GM23338 (cell line): Measurements from ENCODE around the gene PPP1R3D. TPM values are rescaled to one million over a fixed set of nuclear protein-coding genes. Genes with fewer than 3 reads are reported as not detected.

Experiments used
- ATAC-seq: fragments of 200-7000 bp; cut with Tn5 transposase; 3 replicates; pipeline ENCODE4 v1.9.1; 2020
- DNase-seq: peaks from one replicate; pipeline ENCODE4 v3.0.0-alpha.2; 2015; ENCODE audit warnings: low spot score
- H2AFZ ChIP-seq: fragments of 200-600 bp; sonication (generic); 2 replicates; pipeline ENCODE4 v1.8.0; 2016; ENCODE audit warnings: antibody characterized with exemption, mild to moderate bottlenecking, moderate library complexity
- H3F3A ChIP-seq: fragments of 200-600 bp; sonication (generic); replicated peaks from 2 replicates; pipeline ENCODE4 v1.8.0; 2017; ENCODE audit warnings: antibody characterized with exemption, mixed run types, low read depth
- H3K27ac ChIP-seq: fragments of 200-600 bp; sonication (generic); 2 replicates; pipeline ENCODE4 v1.6.1; 2016; ENCODE audit warnings: low read depth
- H3K27me3 ChIP-seq: fragments of 200-600 bp; sonication (generic); 2 replicates; pipeline ENCODE4 v1.8.0; 2016; ENCODE audit warnings: mild to moderate bottlenecking, mixed run types, moderate library complexity; ENCODE audit not compliant: insufficient read depth
- H3K36me3 ChIP-seq: fragments of 200-600 bp; sonication (generic); 2 replicates; pipeline ENCODE4 v1.8.0; 2016; ENCODE audit warnings: mild to moderate bottlenecking; ENCODE audit not compliant: insufficient read depth
- H3K4me1 ChIP-seq: fragments of 200-600 bp; sonication (generic); 2 replicates; pipeline ENCODE4 v1.8.0; 2016; ENCODE audit warnings: mild to moderate bottlenecking, moderate library complexity; ENCODE audit not compliant: insufficient read depth
- H3K4me2 ChIP-seq: fragments of 200-600 bp; sonication (generic); 2 replicates; pipeline ENCODE4 v1.7.1; 2017; ENCODE audit warnings: mixed run types
- H3K4me3 ChIP-seq: fragments of 200-600 bp; sonication (generic); 2 replicates; pipeline ENCODE4 v1.6.1; 2016; ENCODE audit warnings: mixed run types
- H3K79me2 ChIP-seq: fragments of 200-600 bp; sonication (generic); replicated peaks from 2 replicates; pipeline ENCODE4 v1.8.0; 2017; ENCODE audit warnings: mild to moderate bottlenecking; ENCODE audit not compliant: insufficient read depth
- H3K9me2 ChIP-seq: fragments of 200-600 bp; sonication (generic); 2 replicates; pipeline ENCODE4 v1.8.0; 2017; ENCODE audit not compliant: insufficient read depth
- H4K20me1 ChIP-seq: fragments of 200-600 bp; sonication (generic); replicated peaks from 2 replicates; pipeline ENCODE4 v1.8.0; 2017; ENCODE audit warnings: mild to moderate bottlenecking; ENCODE audit not compliant: insufficient read depth
- H3K27ac Mint-ChIP-seq: 2 replicates; pipeline ENCODE4 v1.8.0; 2020; ENCODE audit warnings: inconsistent platforms, mild to moderate bottlenecking, moderate library complexity, mixed read lengths
- H3K27me3 Mint-ChIP-seq: 3 replicates; pipeline ENCODE4 v1.8.0; 2022; ENCODE audit warnings: low read depth, mild to moderate bottlenecking, moderate library complexity, mixed read lengths, inconsistent platforms; ENCODE audit not compliant: insufficient read depth, poor library complexity
- H3K36me3 Mint-ChIP-seq: 3 replicates; pipeline ENCODE4 v1.8.0; 2021; ENCODE audit warnings: low read depth, mild to moderate bottlenecking, inconsistent platforms, moderate library complexity, mixed read lengths
- H3K4me1 Mint-ChIP-seq: 3 replicates; pipeline ENCODE4 v1.8.0; 2020; ENCODE audit warnings: mild to moderate bottlenecking, inconsistent platforms, mixed read lengths
- H3K4me3 Mint-ChIP-seq: 3 replicates; pipeline ENCODE4 v1.8.0; 2021; ENCODE audit warnings: moderate library complexity, mild to moderate bottlenecking, inconsistent platforms, mixed read lengths
- H3K9me3 Mint-ChIP-seq: 3 replicates; pipeline ENCODE4 v1.8.0; 2020; ENCODE audit warnings: moderate library complexity, mild to moderate bottlenecking, inconsistent platforms, mixed read lengths
- CREB1 ChIP-seq: fragments of 250-450 bp; sonication (Bioruptor Pico); IDR thresholded peaks from 2 replicates; pipeline ENCODE4 v1.5.0; 2020; ENCODE audit warnings: low read depth, mild to moderate bottlenecking, moderate library complexity
- EZH2 ChIP-seq: fragments of 200-600 bp; sonication (generic); IDR thresholded peaks from one replicate; pipeline ENCODE4 v1.8.0; 2017; ENCODE audit warnings: antibody characterized with exemption, mild to moderate bottlenecking, low read depth; ENCODE audit not compliant: unreplicated experiment
- EZH2phosphoT487 ChIP-seq: fragments of 200-600 bp; sonication (generic); IDR thresholded peaks from one replicate; pipeline ENCODE4 v1.8.1; 2018; ENCODE audit warnings: antibody characterized with exemption; ENCODE audit not compliant: unreplicated experiment
- JUNB ChIP-seq: IDR thresholded peaks from one replicate; pipeline ENCODE4 v1.6.1; 2016; ENCODE audit warnings: antibody characterized with exemption; ENCODE audit not compliant: unreplicated experiment
- NANOG ChIP-seq: IDR thresholded peaks from 2 replicates; pipeline ENCODE4 v1.6.1; 2016; ENCODE audit warnings: antibody characterized with exemption, borderline replicate concordance
- POLR2AphosphoS5 ChIP-seq: IDR thresholded peaks from 2 replicates; pipeline ENCODE4 v1.6.1; 2016; ENCODE audit warnings: antibody characterized with exemption, low read depth
- STAT1 ChIP-seq: IDR thresholded peaks from one replicate; pipeline ENCODE4 v1.6.1; 2016; ENCODE audit warnings: antibody characterized with exemption; ENCODE audit not compliant: unreplicated experiment
- ZNF114 ChIP-seq: fragments of 250-450 bp; sonication (Bioruptor Pico); IDR thresholded peaks from 2 replicates; pipeline ENCODE4 v1.5.0; 2020; ENCODE audit warnings: mild to moderate bottlenecking, moderate library complexity
- ZNF331 ChIP-seq: fragments of 250-450 bp; sonication (Bioruptor Pico); IDR thresholded peaks from 2 replicates; pipeline ENCODE4 v1.5.0; 2020; ENCODE audit warnings: low read depth, mild to moderate bottlenecking, moderate library complexity
- polyA plus RNA-seq: library from polyadenylated mRNA; unstranded; fragments of >200 nt; fragmentation: Nextera tagmentation; extraction: Ambion mirVana; gene quantifications from 2 replicates; pipeline ENCODE4 v1.2.1, GENCODE V29; 2016
- total RNA-seq: library from RNA; depleted of rRNA; stranded (reverse); fragments of >200 nt; shearing (Covaris generic); gene quantifications from 2 replicates; pipeline ENCODE4 v1.2.3, GENCODE V29; 2014
- TF ChIP-seq, protein P1 (sequence below): IDR thresholded peaks from one replicate; pipeline ENCODE4 v1.6.1; 2018; ENCODE audit warnings: antibody characterized with exemption; ENCODE audit not compliant: unreplicated experiment
- TF ChIP-seq, protein P2 (sequence below): fragments of 250-450 bp; sonication (Bioruptor Pico); IDR thresholded peaks from 2 replicates; pipeline ENCODE4 v1.5.0; 2020; ENCODE audit warnings: mild to moderate bottlenecking, moderate library complexity
- TF ChIP-seq, protein P3 (sequence below), 2 experiments: fragments of 200-600 bp in 1 of 2; sonication (generic) in 1 of 2; conservative IDR thresholded peaks; 2 replicates each; pipeline versions ENCODE4 v1.5.1 to v1.6.1; 2016 to 2017; ENCODE audit warnings: antibody characterized with exemption in 2 of 2, low read depth in 2 of 2, mild to moderate bottlenecking in 2 of 2, moderate library complexity in 1 of 2
- TF ChIP-seq, protein P4 (sequence below): IDR thresholded peaks from 2 replicates; pipeline ENCODE4 v1.6.1; 2016; ENCODE audit warnings: antibody characterized with exemption

PPP1R3D gene
- total and polyA plus RNA-seq, 2 experiments from 2014 or later, result 1.4 to 3.0 TPM

DNA sequence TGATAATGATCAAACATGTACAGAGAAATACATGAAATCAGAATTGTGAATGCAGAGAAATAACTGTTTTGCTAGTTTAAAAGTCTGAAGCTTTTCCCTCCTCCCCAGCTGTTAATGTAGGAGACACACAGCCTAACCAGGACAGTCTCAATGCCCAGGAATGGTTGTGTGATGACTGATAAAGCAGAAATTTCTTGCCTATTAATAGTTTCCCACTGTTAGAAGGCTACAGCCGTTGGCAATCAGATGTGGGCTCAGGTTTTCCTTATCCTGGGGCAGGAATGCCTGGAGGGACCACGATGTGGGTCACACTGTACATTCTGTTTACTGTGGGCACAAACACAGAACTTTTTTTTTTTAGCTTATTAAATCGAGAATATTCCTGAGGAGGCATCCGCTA is 1.9 kb downstream of the PPP1R3D start:
- H3K79me2 ChIP-seq, result peaks cover 12% of the 10 kb centered on the region; the same call in 1 of the 2 replicates
- H3K4me3 Mint-ChIP-seq, result no peak overlapping the region; the same call in 2 of the 3 replicates
- H3K36me3 Mint-ChIP-seq, result peaks cover 10% of the 10 kb centered on the region
- no peaks in the 10 kb centered on the region for H3K9me2 ChIP-seq
- H3K4me2 ChIP-seq, result no peak overlapping the region
- H3K27me3 Mint-ChIP-seq, result peaks cover 35% of the 10 kb centered on the region
- ATAC-seq, result no peak
- H2AFZ ChIP-seq, result no peak overlapping the region
- no peak overlapping the region for H3K27ac Mint-ChIP-seq
- no peak overlapping the region for H3K4me3 ChIP-seq
- H3K4me1 ChIP-seq, result peaks cover 8% of the 10 kb centered on the region
- peaks cover 11% of the 10 kb centered on the region; the same call in 1 of the 2 replicates for H4K20me1 ChIP-seq
- no peak overlapping the region for H3K27ac ChIP-seq
- TF ChIP-seq STAT1 (no peak), ZNF114 (CRISPR knock-in tag) (no peak), POLR2AphosphoS5 (no peak), EZH2 (no peak), ZNF331 (no peak), JUNB (no peak), CREB1 (no peak), NANOG (no peak), EZH2phosphoT487 (no peak)
- TF ChIP-seq, protein P1, sequence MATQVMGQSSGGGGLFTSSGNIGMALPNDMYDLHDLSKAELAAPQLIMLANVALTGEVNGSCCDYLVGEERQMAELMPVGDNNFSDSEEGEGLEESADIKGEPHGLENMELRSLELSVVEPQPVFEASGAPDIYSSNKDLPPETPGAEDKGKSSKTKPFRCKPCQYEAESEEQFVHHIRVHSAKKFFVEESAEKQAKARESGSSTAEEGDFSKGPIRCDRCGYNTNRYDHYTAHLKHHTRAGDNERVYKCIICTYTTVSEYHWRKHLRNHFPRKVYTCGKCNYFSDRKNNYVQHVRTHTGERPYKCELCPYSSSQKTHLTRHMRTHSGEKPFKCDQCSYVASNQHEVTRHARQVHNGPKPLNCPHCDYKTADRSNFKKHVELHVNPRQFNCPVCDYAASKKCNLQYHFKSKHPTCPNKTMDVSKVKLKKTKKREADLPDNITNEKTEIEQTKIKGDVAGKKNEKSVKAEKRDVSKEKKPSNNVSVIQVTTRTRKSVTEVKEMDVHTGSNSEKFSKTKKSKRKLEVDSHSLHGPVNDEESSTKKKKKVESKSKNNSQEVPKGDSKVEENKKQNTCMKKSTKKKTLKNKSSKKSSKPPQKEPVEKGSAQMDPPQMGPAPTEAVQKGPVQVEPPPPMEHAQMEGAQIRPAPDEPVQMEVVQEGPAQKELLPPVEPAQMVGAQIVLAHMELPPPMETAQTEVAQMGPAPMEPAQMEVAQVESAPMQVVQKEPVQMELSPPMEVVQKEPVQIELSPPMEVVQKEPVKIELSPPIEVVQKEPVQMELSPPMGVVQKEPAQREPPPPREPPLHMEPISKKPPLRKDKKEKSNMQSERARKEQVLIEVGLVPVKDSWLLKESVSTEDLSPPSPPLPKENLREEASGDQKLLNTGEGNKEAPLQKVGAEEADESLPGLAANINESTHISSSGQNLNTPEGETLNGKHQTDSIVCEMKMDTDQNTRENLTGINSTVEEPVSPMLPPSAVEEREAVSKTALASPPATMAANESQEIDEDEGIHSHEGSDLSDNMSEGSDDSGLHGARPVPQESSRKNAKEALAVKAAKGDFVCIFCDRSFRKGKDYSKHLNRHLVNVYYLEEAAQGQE, result no peak
- TF ChIP-seq, protein P2, sequence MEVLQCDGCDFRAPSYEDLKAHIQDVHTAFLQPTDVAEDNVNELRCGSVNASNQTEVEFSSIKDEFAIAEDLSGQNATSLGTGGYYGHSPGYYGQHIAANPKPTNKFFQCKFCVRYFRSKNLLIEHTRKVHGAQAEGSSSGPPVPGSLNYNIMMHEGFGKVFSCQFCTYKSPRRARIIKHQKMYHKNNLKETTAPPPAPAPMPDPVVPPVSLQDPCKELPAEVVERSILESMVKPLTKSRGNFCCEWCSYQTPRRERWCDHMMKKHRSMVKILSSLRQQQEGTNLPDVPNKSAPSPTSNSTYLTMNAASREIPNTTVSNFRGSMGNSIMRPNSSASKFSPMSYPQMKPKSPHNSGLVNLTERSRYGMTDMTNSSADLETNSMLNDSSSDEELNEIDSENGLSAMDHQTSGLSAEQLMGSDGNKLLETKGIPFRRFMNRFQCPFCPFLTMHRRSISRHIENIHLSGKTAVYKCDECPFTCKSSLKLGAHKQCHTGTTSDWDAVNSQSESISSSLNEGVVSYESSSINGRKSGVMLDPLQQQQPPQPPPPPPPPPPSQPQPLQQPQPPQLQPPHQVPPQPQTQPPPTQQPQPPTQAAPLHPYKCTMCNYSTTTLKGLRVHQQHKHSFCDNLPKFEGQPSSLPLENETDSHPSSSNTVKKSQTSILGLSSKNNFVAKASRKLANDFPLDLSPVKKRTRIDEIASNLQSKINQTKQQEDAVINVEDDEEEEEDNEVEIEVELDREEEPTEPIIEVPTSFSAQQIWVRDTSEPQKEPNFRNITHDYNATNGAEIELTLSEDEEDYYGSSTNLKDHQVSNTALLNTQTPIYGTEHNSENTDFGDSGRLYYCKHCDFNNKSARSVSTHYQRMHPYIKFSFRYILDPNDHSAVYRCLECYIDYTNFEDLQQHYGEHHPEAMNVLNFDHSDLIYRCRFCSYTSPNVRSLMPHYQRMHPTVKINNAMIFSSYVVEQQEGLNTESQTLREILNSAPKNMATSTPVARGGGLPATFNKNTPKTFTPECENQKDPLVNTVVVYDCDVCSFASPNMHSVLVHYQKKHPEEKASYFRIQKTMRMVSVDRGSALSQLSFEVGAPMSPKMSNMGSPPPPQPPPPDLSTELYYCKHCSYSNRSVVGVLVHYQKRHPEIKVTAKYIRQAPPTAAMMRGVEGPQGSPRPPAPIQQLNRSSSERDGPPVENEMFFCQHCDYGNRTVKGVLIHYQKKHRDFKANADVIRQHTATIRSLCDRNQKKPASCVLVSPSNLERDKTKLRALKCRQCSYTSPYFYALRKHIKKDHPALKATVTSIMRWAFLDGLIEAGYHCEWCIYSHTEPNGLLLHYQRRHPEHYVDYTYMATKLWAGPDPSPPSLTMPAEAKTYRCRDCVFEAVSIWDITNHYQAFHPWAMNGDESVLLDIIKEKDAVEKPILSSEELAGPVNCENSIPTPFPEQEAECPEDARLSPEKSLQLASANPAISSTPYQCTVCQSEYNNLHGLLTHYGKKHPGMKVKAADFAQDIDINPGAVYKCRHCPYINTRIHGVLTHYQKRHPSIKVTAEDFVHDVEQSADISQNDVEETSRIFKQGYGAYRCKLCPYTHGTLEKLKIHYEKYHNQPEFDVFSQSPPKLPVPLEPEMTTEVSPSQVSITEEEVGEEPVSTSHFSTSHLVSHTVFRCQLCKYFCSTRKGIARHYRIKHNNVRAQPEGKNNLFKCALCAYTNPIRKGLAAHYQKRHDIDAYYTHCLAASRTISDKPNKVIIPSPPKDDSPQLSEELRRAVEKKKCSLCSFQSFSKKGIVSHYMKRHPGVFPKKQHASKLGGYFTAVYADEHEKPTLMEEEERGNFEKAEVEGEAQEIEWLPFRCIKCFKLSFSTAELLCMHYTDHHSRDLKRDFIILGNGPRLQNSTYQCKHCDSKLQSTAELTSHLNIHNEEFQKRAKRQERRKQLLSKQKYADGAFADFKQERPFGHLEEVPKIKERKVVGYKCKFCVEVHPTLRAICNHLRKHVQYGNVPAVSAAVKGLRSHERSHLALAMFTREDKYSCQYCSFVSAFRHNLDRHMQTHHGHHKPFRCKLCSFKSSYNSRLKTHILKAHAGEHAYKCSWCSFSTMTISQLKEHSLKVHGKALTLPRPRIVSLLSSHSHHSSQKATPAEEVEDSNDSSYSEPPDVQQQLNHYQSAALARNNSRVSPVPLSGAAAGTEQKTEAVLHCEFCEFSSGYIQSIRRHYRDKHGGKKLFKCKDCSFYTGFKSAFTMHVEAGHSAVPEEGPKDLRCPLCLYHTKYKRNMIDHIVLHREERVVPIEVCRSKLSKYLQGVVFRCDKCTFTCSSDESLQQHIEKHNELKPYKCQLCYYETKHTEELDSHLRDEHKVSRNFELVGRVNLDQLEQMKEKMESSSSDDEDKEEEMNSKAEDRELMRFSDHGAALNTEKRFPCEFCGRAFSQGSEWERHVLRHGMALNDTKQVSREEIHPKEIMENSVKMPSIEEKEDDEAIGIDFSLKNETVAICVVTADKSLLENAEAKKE (CRISPR knock-in tag), result no peak
- TF ChIP-seq, protein P3, sequence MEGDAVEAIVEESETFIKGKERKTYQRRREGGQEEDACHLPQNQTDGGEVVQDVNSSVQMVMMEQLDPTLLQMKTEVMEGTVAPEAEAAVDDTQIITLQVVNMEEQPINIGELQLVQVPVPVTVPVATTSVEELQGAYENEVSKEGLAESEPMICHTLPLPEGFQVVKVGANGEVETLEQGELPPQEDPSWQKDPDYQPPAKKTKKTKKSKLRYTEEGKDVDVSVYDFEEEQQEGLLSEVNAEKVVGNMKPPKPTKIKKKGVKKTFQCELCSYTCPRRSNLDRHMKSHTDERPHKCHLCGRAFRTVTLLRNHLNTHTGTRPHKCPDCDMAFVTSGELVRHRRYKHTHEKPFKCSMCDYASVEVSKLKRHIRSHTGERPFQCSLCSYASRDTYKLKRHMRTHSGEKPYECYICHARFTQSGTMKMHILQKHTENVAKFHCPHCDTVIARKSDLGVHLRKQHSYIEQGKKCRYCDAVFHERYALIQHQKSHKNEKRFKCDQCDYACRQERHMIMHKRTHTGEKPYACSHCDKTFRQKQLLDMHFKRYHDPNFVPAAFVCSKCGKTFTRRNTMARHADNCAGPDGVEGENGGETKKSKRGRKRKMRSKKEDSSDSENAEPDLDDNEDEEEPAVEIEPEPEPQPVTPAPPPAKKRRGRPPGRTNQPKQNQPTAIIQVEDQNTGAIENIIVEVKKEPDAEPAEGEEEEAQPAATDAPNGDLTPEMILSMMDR (conservative IDR thresholded peaks at IDR 0.05; ENCODE audit: low read depth in 2 of 2), result no peak
- TF ChIP-seq, protein P4, sequence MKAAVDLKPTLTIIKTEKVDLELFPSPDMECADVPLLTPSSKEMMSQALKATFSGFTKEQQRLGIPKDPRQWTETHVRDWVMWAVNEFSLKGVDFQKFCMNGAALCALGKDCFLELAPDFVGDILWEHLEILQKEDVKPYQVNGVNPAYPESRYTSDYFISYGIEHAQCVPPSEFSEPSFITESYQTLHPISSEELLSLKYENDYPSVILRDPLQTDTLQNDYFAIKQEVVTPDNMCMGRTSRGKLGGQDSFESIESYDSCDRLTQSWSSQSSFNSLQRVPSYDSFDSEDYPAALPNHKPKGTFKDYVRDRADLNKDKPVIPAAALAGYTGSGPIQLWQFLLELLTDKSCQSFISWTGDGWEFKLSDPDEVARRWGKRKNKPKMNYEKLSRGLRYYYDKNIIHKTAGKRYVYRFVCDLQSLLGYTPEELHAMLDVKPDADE, result no peak
- DNase-seq, result no peak
- H3K27me3 ChIP-seq, result peaks cover 56% of the 10 kb centered on the region
- peaks cover 9% of the 10 kb centered on the region for H3K4me1 Mint-ChIP-seq
- H3K9me3 Mint-ChIP-seq, result peaks cover 12% of the 10 kb centered on the region
- peaks cover 10% of the 10 kb centered on the region; the same call in 1 of the 2 replicates for H3K36me3 ChIP-seq
- no peaks in the 10 kb centered on the region for H3F3A ChIP-seq
